ENCODE measurements around the gene MRC1.

MRC1 gene

GRCh38 chr10:17913604-17914003 is 104.5 kb downstream of the MRC1 start:
- Histone ChIP-seq H4K20me1 (ENCODE audit: insufficient read depth) (no peaks in the 10 kb centered on the region), H3K4me2 (no peak overlapping the region), H2AFZ (ENCODE audit: low read depth) (no peak overlapping the region), H3K27me3 (ENCODE audit: insufficient read depth, low read depth) (no peaks in the 10 kb centered on the region), H3K9ac (no peak overlapping the region), H3K4me3 (IDR thresholded peaks at IDR 0.05; ENCODE audit: insufficient read depth, low read depth, low read length) (no peak overlapping the region), H3K4me1 (ENCODE audit: low read depth, poor library complexity, severe bottlenecking) (no peaks in the 10 kb centered on the region), H3K79me2 (ENCODE audit: insufficient read depth, low read depth) (no peaks in the 10 kb centered on the region), H3K36me3 (ENCODE audit: insufficient read depth) (no peaks in the 10 kb centered on the region), H3K27ac (no peak overlapping the region)
- TF ChIP-seq CTCF (conservative IDR thresholded peaks at IDR 0.05; ENCODE audit: low read depth, low read length): no peak

- Histone ChIP-seq H3K9ac (no peak overlapping the region), H4K20me1 (ENCODE audit: insufficient read depth) (no peaks in the 10 kb centered on the region), H3K4me2 (no peak overlapping the region), H3K4me1 (ENCODE audit: low read depth, poor library complexity, severe bottlenecking) (no peaks in the 10 kb centered on the region), H3K36me3 (ENCODE audit: insufficient read depth) (no peaks in the 10 kb centered on the region), H3K79me2 (ENCODE audit: insufficient read depth, low read depth) (no peaks in the 10 kb centered on the region), H2AFZ (ENCODE audit: low read depth) (no peak overlapping the region), H3K4me3 (IDR thresholded peaks at IDR 0.05; ENCODE audit: insufficient read depth, low read depth, low read length) (no peak overlapping the region), H3K27me3 (ENCODE audit: insufficient read depth, low read depth) (no peaks in the 10 kb centered on the region), H3K27ac (no peak overlapping the region)
- no peak for TF ChIP-seq CTCF (conservative IDR thresholded peaks at IDR 0.05; ENCODE audit: low read depth, low read length)
These were observed 105.3 kb downstream of the MRC1 start for GRCh38 chr10:17914169-17915045.

- Histone ChIP-seq H3K9ac (no peak overlapping the region), H3K4me3 (IDR thresholded peaks at IDR 0.05; ENCODE audit: insufficient read depth, low read depth, low read length) (no peak overlapping the region), H3K27ac (no peak overlapping the region), H3K79me2 (ENCODE audit: insufficient read depth, low read depth) (no peaks in the 10 kb centered on the region), H3K27me3 (ENCODE audit: insufficient read depth, low read depth) (no peaks in the 10 kb centered on the region), H4K20me1 (ENCODE audit: insufficient read depth) (no peaks in the 10 kb centered on the region), H3K4me1 (ENCODE audit: low read depth, poor library complexity, severe bottlenecking) (no peaks in the 10 kb centered on the region), H2AFZ (ENCODE audit: low read depth) (no peak overlapping the region), H3K36me3 (ENCODE audit: insufficient read depth) (no peaks in the 10 kb centered on the region), H3K4me2 (no peak overlapping the region)
- TF ChIP-seq CTCF (conservative IDR thresholded peaks at IDR 0.05; ENCODE audit: low read depth, low read length): no peak
These were observed 106.0 kb downstream of the MRC1 start for GRCh38 chr10:17915181-17915580.

- Histone ChIP-seq H3K79me2 (ENCODE audit: insufficient read depth, low read depth) (no peaks in the 10 kb centered on the region), H2AFZ (ENCODE audit: low read depth) (no peak overlapping the region), H3K36me3 (ENCODE audit: insufficient read depth) (no peaks in the 10 kb centered on the region)
These were observed 109.2 kb downstream of the MRC1 start for GRCh38 chr10:17918187-17918903.

More at GRCh38 chr10:17918187-17918903, 109.2 kb downstream of the MRC1 start:
- Histone ChIP-seq H3K4me2 (no peak overlapping the region), H3K4me3 (IDR thresholded peaks at IDR 0.05; ENCODE audit: insufficient read depth, low read depth, low read length) (no peak overlapping the region), H3K27ac (no peak overlapping the region), H4K20me1 (ENCODE audit: insufficient read depth) (no peaks in the 10 kb centered on the region), H3K27me3 (ENCODE audit: insufficient read depth, low read depth) (no peaks in the 10 kb centered on the region), H3K9ac (no peak overlapping the region), H3K4me1 (ENCODE audit: low read depth, poor library complexity, severe bottlenecking) (no peaks in the 10 kb centered on the region)
- TF ChIP-seq CTCF (conservative IDR thresholded peaks at IDR 0.05; ENCODE audit: low read depth, low read length): no peak
